ENCODE results near the gene ZBTB4. TPM values are rescaled to one million over a fixed set of nuclear protein-coding genes. Genes with fewer than 3 reads are reported as not detected.

Gene ZBTB4
- total RNA-seq, 1 experiment from 2014 or later: 14.4 TPM

GRCh38 chr17:7411427-7411750, 68.0 kb downstream of the ZBTB4 start:
- no peaks in the 10 kb centered on the region for H4K20me1 ChIP-seq (ENCODE audit: control insufficient read depth, insufficient read depth, insufficient read length)
- H3K27ac ChIP-seq (ENCODE audit: insufficient read length, low read depth, low read length): no peak overlapping the region
- no CpG with 5 or more reads among the region's 8 CpGs for WGBS (ENCODE audit: extremely low coverage, insufficient read length, low lambda C conversion rate)
- H3K27me3 ChIP-seq (ENCODE audit: insufficient read depth, low read length): no peaks in the 10 kb centered on the region
- H2BK120ac ChIP-seq (ENCODE audit: low read depth, low read length, poor library complexity, severe bottlenecking): no peak overlapping the region
- no peak overlapping the region for H3K14ac ChIP-seq (ENCODE audit: insufficient read depth, low read length)
- no peak overlapping the region for H3K23ac ChIP-seq (ENCODE audit: insufficient read length, low read depth, low read length)
- H3K9ac ChIP-seq (ENCODE audit: extremely low read depth, insufficient read length, low read length): no peak overlapping the region
- no peak overlapping the region for H3T11ph ChIP-seq (ENCODE audit: low read length)
- H2BK5ac ChIP-seq (ENCODE audit: insufficient read length, low read length): no peak overlapping the region
- H3K4me3 Mint-ChIP-seq: no peak overlapping the region
- no peaks in the 10 kb centered on the region for H3K79me1 ChIP-seq (ENCODE audit: insufficient read depth, low read depth, low read length, poor library complexity, severe bottlenecking)
- H3K56ac ChIP-seq (ENCODE audit: insufficient read length, low read depth, low read length): no peak overlapping the region
- H3K4me1 Mint-ChIP-seq: peaks cover 9 to 29% of the 10 kb centered on the region in 2 experiments
- no peak overlapping the region for H2AK5ac ChIP-seq (ENCODE audit: insufficient read length, low read length)
- no peak for TF ChIP-seq CTCF (conservative IDR thresholded peaks at IDR 0.05)
- H3K4me1 ChIP-seq (ENCODE audit: insufficient read depth, low read length): no peaks in the 10 kb centered on the region; the same call in 1 of the 2 replicates
- no peak for DNase-seq
- no peaks in the 10 kb centered on the region for H3K23me2 ChIP-seq (ENCODE audit: insufficient read length, low read depth, low read length, poor library complexity, severe bottlenecking)
- no peak overlapping the region for H4K8ac ChIP-seq (replicated peaks; ENCODE audit: insufficient read length, low read depth, low read length)
- H3K9me3 Mint-ChIP-seq: peaks cover 0 to 2% of the 10 kb centered on the region in 2 experiments; a peak in 1 of 5 replicates
- H3K9me3 ChIP-seq (ENCODE audit: control insufficient read depth, low read depth, low read length): no peaks in the 10 kb centered on the region
- H2AFZ ChIP-seq (ENCODE audit: low read length): no peak overlapping the region
- H3K36me3 Mint-ChIP-seq (ENCODE audit: insufficient read depth in 1 of 3, low read depth in 3 of 3): peaks cover 20 to 55% (median 41%) of the 10 kb centered on the region in 3 experiments
- no peak overlapping the region for H2BK12ac ChIP-seq (ENCODE audit: insufficient read length, low read depth, low read length)
- H2BK15ac ChIP-seq (ENCODE audit: low read depth, low read length): no peak overlapping the region
- H3K27ac Mint-ChIP-seq: no peak overlapping the region
- no peaks in the 10 kb centered on the region for H3K27me3 Mint-ChIP-seq (ENCODE audit: low read depth)
- no peak overlapping the region for H4K91ac ChIP-seq (ENCODE audit: insufficient read length, low read depth, low read length)
- no peak overlapping the region for H2BK20ac ChIP-seq (ENCODE audit: low read depth, low read length, poor library complexity, severe bottlenecking)
- no peak overlapping the region for H3K4ac ChIP-seq (ENCODE audit: low read depth, low read length)
- H4K5ac ChIP-seq (ENCODE audit: insufficient read length, low read depth, low read length): no peak overlapping the region
- H3K18ac ChIP-seq (ENCODE audit: insufficient read length, low read depth, low read length): no peak overlapping the region
- H3K79me2 ChIP-seq (ENCODE audit: insufficient read depth, low read length): no peaks in the 10 kb centered on the region
- no peak overlapping the region for H3K4me2 ChIP-seq (ENCODE audit: insufficient read depth, insufficient read length, low read length)
